IPS-18c (cell line): Measurements from ENCODE around the gene EPHX1.
"Not testable (repeated sequence)": the region's sequence is repeated elsewhere in the genome, so short reads cannot be mapped to it uniquely, and the experiment has no call there.

Experiments used
- H3K4me3 ChIP-seq: 2 replicates; pipeline ENCODE4 v1.7.0; 2013; ENCODE audit warnings: low read depth, mild to moderate bottlenecking, low read length, moderate library complexity; ENCODE audit not compliant: insufficient read depth
- H3K9me3 ChIP-seq: one replicate; pipeline ENCODE4 v1.6.1; 2013; ENCODE audit warnings: mild to moderate bottlenecking, low read length, moderate library complexity; ENCODE audit not compliant: control insufficient read depth, insufficient read depth

EPHX1 gene

DNA sequence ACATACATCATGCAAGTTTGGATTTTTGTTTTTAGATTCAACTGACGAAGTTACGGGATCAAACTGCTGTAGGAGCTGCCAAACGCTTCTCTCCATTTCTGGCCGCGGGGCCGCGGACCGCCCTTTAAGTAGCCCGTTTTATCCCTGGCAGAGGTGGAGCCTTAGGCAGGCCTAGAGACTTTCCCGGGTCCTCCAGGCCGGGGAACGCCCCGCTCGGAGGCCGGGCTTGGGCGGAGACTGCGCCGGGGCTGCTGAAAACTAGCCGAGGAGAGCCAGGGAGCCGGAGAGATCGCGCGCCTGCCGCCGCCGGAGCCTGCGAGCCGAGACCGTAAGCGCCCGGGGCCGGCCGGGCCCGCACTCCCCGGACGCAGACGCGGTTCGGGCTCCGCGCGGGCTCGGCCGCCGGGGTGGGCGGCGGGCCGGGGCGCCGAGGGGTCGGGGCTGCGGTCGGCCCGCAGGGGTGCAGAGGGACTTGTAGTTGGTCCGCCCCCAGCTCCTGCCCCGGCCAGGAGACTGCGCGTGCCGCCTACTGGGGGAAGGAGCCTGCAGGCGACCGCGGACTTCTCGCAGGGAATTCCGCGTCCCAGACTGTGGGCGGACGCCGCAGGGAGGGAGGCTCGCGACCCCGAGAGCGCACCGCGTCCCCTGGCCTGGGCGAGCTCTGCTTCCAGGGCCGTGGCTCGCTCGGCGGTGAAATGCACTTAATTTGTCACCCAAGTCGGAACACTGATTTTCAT lies at the start of gene EPHX1:
EPHX1 (plus strand) TSS at position 283 of the 737 bp plus-strand sequence. CDS start 18,606 bp downstream, outside the sequence.
- Histone ChIP-seq H3K4me3 (peak within 1 kb of the TSS; percentile 78), H3K9me3 (no peaks in the 10 kb centered on the region)

GRCh38 chr1:225760531-225760930 lies 49.4 kb upstream of the EPHX1 start:
- no peak overlapping the region for H3K4me3 ChIP-seq
- H3K9me3 ChIP-seq: no peaks in the 10 kb centered on the region

DNA sequence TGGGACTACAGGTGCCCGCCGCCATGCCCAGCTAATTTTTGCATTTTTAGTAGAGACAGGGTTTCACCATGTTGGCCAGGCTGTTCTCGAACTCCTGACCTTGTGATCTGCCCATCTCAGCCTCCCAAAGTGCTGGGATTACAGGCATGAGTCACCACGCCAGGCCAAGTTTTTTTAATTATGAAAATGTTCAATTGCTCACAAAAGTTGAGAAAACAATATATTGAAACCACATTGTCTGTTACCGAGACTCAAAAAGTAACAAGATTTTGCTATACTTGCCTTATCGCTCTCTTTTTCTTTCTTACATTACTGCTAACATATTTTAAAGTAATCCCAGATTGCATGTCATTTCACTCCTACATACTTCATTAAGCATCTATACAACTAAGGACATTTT lies 48.5 kb upstream of the EPHX1 start:
- not testable (repeated sequence) for H3K4me3 ChIP-seq

DNA sequence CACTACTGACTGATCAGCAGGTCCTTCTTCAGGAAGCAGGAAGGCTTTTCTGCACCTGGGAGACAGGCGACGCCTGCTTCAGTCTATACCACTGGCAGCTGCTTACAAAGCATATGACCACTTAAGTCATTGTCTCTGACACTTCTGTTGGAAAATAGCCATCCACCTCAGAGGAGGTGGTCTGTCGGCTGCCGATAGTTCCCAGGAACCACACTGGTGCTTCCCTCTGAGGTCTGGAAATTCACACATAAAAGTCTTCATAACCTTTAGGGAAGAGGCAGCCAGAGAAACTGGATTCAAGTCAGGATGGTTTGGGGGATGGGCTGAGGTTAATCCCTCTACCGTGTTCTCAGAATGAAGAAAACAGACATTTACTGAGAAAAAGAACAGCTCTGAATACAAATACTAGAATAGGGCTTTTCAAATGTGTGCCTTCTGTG lies 47.9 kb upstream of the EPHX1 start:
- Histone ChIP-seq H3K9me3 (no peaks in the 10 kb centered on the region), H3K4me3 (no peak overlapping the region)

More for the DNA sequence above, 48.5 kb upstream of the EPHX1 start:
- not testable (repeated sequence) for H3K9me3 ChIP-seq

GRCh38 chr1:225762444-225762843 lies 47.5 kb upstream of the EPHX1 start:
- no peaks in the 10 kb centered on the region for H3K9me3 ChIP-seq
- H3K4me3 ChIP-seq: no peak overlapping the region

GRCh38 chr1:225763716-225764548 lies 46.0 kb upstream of the EPHX1 start:
- no peaks in the 10 kb centered on the region for H3K9me3 ChIP-seq
- H3K4me3 ChIP-seq: no peak overlapping the region; the same call in 1 of the 2 replicates

GRCh38 chr1:225765982-225766674 lies 43.8 kb upstream of the EPHX1 start:
- no peak overlapping the region for H3K4me3 ChIP-seq
- no peaks in the 10 kb centered on the region for H3K9me3 ChIP-seq

DNA sequence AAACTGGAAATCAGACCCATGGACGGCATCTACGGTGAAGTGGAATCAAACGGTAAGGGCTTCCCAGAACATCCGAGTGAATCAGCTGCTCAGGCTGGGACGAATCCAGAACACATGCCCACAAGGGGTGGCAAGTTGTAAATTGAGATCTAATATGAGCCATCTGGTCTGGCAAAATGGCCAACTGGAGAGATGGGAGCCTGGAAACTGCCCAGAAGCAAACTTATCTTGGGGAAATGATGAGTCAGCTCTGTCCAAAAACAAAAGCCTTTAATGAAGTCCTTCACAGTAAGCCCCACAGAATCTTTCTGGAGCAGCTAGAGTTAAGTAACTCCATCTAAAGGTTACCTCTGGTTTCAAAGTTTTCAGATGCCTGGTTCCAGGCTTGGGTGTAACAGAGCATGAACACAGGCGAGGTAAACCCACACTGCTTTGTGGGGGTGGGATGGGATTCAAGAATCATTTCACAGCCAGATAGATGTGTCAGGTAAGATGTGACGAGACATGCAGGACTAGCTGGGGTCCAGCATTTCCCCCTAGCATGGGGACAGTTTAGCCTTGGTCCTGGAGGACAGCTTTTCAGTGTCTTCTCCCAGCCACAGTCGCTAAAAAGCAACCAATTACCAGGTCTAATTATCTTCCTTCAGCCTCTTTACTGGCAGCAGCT lies 42.8 kb upstream of the EPHX1 start:
- H3K9me3 ChIP-seq: no peaks in the 10 kb centered on the region
- H3K4me3 ChIP-seq: no peak overlapping the region

DNA sequence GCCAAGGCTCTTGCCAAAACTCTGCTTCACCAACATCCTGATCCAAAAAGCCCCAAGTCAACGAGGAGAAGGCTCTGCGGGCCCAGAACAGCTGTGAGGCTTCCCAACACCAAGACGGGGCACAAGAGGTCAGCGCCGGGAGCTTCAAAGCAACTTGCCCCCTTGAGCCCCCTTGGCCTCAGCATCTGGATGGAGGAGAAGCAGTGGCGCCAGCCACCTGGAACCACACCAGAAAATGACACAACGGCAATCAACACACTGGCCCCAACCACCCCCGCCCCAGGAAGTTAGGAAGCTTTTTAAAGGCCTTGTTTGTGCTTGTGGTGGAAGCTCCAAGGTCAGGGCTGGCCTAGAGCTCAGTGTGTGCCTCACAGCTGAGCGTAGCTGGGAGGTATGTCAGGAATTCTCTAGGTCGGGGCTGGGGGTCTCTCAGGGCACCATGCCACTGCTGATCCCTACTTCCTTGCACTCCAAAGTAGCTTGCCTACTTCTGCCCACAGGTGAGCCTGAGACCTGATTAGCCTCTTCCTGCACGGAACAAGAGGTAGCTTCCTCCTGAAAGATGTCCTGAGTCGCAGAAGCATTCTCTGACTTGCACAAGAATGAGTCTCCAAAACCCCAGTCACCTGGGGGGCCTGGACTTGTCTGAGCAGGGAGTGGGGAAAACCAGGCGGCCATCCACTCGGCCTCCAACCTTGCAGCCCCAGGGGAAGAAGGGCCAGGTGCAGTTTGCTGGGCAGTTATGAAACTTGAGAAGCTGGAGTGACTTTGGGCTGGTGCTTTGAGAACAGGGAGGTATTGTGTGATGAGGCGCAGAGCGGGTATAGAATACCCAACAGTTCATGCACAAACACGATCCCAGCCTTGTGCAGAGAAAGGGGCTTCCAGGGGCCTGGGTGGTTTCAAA lies 42.0 kb upstream of the EPHX1 start:
- no peaks in the 10 kb centered on the region for H3K9me3 ChIP-seq
- H3K4me3 ChIP-seq: no peak overlapping the region

GRCh38 chr1:225768662-225769426 lies 41.1 kb upstream of the EPHX1 start:
- H3K4me3 ChIP-seq: no peak overlapping the region
- no peaks in the 10 kb centered on the region for H3K9me3 ChIP-seq

DNA sequence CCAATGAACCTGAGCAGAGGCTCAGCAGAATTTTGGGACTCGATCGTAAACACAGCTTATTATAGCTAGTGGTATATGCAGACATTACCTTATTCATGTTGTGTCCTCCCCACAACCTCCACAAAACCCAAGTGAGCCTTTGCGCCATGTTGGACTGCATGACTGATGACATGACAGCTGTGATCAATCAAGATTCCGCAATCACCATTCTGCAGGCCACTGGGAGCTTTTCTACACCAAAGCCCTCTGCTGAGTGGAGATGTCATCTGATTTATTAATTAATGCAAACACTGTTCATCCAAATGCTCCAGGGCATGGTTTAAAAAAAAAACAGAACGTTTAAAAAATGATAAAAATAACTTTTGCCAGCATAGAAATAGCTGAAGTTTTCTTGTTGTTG lies 40.2 kb upstream of the EPHX1 start:
- no peak overlapping the region for H3K4me3 ChIP-seq
- H3K9me3 ChIP-seq: no peaks in the 10 kb centered on the region

DNA sequence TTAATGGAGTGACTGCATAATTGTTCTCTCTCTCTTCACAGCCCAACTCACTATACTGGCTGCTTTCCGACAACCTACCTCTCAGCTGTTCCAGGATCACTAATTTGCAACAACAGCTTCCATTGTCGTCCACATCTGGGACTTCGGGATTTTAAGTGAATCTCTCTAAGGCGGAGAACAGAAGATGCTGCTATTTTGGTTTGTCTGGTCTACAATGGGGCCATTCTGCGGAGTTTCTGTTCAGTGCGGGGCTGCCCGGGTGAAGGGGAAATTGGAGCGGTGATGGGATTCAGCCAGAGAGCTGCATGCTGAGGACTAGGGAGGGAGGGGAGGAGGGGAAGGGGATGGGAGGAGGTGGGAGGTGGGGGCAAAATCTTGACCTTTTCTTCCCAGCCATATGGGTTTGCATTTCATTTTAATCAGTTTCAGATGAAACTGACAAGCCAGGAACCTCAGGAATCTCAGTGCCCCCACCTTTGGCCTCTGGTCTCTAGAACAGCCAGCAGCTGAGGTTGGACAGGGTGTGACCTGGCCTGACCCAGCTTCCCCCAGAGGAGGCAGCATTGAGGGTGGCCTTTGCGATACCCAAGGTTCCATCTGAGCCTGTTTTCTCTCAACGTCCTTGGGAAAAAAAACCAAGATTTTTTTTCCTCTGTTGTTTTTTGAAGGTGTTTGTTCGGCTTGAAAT lies 39.2 kb upstream of the EPHX1 start:
- Histone ChIP-seq H3K4me3 (no peak overlapping the region), H3K9me3 (no peaks in the 10 kb centered on the region)

DNA sequence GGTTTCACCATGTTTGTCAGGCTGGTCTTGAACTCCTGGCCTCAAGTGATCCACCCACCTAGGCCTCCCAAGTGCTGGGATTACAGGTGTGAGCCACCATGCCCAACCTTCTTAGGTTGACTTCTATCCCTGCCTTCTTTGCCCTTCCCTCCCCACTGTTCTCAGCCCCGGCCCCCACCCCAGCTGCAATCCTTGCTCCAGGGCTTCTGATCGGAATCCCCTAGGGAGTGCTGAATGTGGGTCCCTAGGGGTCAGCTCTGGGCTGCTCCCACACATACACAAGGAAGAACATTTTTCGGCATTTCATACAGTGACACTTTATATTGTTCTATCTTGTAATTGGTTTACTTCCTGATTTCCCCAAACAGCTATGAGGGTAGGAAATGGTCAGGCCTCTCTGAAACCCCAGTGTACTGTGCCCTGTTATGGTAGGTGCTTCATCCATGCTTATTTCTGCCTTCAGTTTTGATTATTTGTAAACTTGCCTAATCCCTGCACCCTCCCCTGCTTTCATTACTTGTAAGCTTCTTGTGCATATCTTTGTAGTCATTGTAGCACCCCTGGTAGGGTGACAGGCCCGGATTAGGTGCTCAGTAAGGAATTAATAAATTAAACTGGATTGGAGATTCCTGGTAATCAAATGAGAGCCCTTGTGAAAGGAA lies 38.1 kb upstream of the EPHX1 start:
- Histone ChIP-seq H3K4me3 (no peak overlapping the region), H3K9me3 (no peaks in the 10 kb centered on the region)

DNA sequence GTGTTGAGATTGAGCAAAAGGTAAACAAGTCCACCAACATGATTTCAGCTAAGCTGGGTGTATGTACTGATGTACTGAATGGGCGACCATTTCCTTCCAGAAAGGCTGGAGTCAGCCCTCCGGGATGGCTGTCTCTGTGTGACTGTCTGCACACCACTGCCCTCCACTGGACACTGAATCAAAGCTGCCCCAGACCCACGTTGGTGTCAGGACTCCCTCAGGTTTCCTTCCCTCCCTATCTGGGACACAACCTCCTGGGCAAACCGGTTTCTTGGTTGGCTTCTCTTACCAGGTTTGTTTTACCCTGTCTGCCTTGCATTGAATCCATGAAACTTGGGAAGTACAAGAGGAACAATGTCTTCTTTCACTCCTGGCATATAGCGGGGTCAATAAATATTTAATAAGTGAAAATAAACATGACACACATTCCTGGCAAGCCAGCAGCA lies 37.6 kb upstream of the EPHX1 start:
- no peak overlapping the region for H3K4me3 ChIP-seq
- H3K9me3 ChIP-seq: no peaks in the 10 kb centered on the region

GRCh38 chr1:225772848-225773247 lies 37.1 kb upstream of the EPHX1 start:
- Histone ChIP-seq H3K4me3 (no peak overlapping the region), H3K9me3 (no peaks in the 10 kb centered on the region)
